SU-DHL-6 (cell line): ENCODE measurements around the gene RFC1.

Experiments used
- H2AFZ ChIP-seq: fragments of 200-600 bp; sonication (generic); 2 replicates; pipeline ENCODE4 v1.6.1; 2014; ENCODE audit warnings: low read depth, mild to moderate bottlenecking, moderate library complexity, mixed read lengths, antibody characterized with exemption, low read length; ENCODE audit not compliant: severe bottlenecking
- H3F3A ChIP-seq: fragments of 200-600 bp; shearing (Covaris generic); 2 replicates; pipeline ENCODE4 v1.6.0; 2016; ENCODE audit warnings: antibody characterized with exemption, mild to moderate bottlenecking; ENCODE audit not compliant: insufficient read depth
- H3K27ac ChIP-seq: fragments of 200-600 bp; sonication (generic); 2 replicates; pipeline ENCODE4 v1.5.1; 2016; ENCODE audit warnings: low read depth, mild to moderate bottlenecking, low read length, moderate library complexity, mixed read lengths
- H3K27me3 ChIP-seq: fragments of 200-600 bp; sonication (generic), shearing (Covaris generic); 2 replicates; pipeline ENCODE4 v1.6.0; 2014; ENCODE audit warnings: mild to moderate bottlenecking, low read length
- H3K36me3 ChIP-seq: fragments of 200-600 bp; sonication (generic); 2 replicates; pipeline ENCODE4 v1.6.1; 2014; ENCODE audit warnings: mild to moderate bottlenecking, low read length, mixed read lengths
- H3K4me2 ChIP-seq: fragments of 300-600, 200-600 bp; shearing (Covaris generic), sonication (generic); 2 replicates; pipeline ENCODE4 v1.6.0; 2014; ENCODE audit warnings: low read length, low read depth, mild to moderate bottlenecking; ENCODE audit not compliant: poor library complexity, severe bottlenecking
- H3K4me3 ChIP-seq: fragments of 200-600 bp; sonication (generic); 2 replicates; pipeline ENCODE4 v1.5.1; 2014; ENCODE audit warnings: antibody characterized with exemption, low read length, mild to moderate bottlenecking, mixed read lengths; ENCODE audit not compliant: insufficient read depth, poor library complexity, severe bottlenecking
- H3K79me2 ChIP-seq: fragments of 200-600 bp; sonication (generic); 2 replicates; pipeline ENCODE4 v1.6.1; 2014; ENCODE audit warnings: mild to moderate bottlenecking, low read length, moderate library complexity; ENCODE audit not compliant: insufficient read depth
- H3K9ac ChIP-seq: fragments of 200-600 bp; sonication (generic); 2 replicates; pipeline ENCODE4 v1.7.0; 2014; ENCODE audit warnings: mild to moderate bottlenecking, low read length
- H3K9me2 ChIP-seq: fragments of 200-600 bp; sonication (generic); replicated peaks from 2 replicates; pipeline ENCODE4 v1.6.1; 2014; ENCODE audit warnings: low read length; ENCODE audit not compliant: insufficient read depth
- H3K9me3 ChIP-seq: fragments of 200-600 bp; sonication (generic); 2 replicates; pipeline ENCODE4 v1.6.1; 2014; ENCODE audit warnings: low read length, mixed read lengths; ENCODE audit not compliant: insufficient read depth
- H4K20me1 ChIP-seq: fragments of 200-600 bp; sonication (generic); 2 replicates; pipeline ENCODE4 v1.6.1; 2014; ENCODE audit warnings: low read depth, mild to moderate bottlenecking, antibody characterized with exemption, low read length, moderate library complexity, mixed read lengths
- CTCF ChIP-seq: fragments of 200-600 bp; sonication (generic); IDR thresholded peaks from one replicate; pipeline ENCODE4 v1.5.1; 2017; ENCODE audit warnings: antibody characterized with exemption, mild to moderate bottlenecking, low read length, moderate library complexity; ENCODE audit not compliant: insufficient read depth, poor library complexity, severe bottlenecking
- EZH2phosphoT487 ChIP-seq: fragments of 200-600 bp; sonication (generic), shearing (Covaris generic); conservative IDR thresholded peaks from 2 replicates; pipeline ENCODE4 v1.6.1; 2018; ENCODE audit warnings: mild to moderate bottlenecking, antibody characterized with exemption, low read length, moderate library complexity, mixed read lengths

The RFC1 gene

GRCh38 chr4:39274503-39274902 is 91.7 kb downstream of the RFC1 start:
- Histone ChIP-seq H3K9ac (no peak overlapping the region), H3K4me2 (no peak overlapping the region), H3F3A (no peaks in the 10 kb centered on the region), H3K9me3 (no peaks in the 10 kb centered on the region), H4K20me1 (no peaks in the 10 kb centered on the region), H2AFZ (no peak overlapping the region), H3K27ac (no peak overlapping the region), H3K79me2 (no peaks in the 10 kb centered on the region), H3K4me3 (no peak overlapping the region), H3K27me3 (no peaks in the 10 kb centered on the region), H3K36me3 (0 out of 2 replicates have a peak, but pooled peaks cover 6% of the 10 kb centered on the region), H3K9me2 (no peaks in the 10 kb centered on the region)
- TF ChIP-seq CTCF (no peak), EZH2phosphoT487 (no peak)

- Histone ChIP-seq H3K27ac (no peak overlapping the region), H3K4me3 (no peak overlapping the region), H3K4me2 (no peak overlapping the region), H2AFZ (no peak overlapping the region), H3K79me2 (no peaks in the 10 kb centered on the region), H3F3A (no peaks in the 10 kb centered on the region), H3K9ac (no peak overlapping the region), H3K9me3 (no peaks in the 10 kb centered on the region), H3K9me2 (no peaks in the 10 kb centered on the region), H3K36me3 (no peaks in the 10 kb centered on the region), H3K27me3 (no peaks in the 10 kb centered on the region), H4K20me1 (no peaks in the 10 kb centered on the region)
- no peak for TF ChIP-seq CTCF
- no peak for TF ChIP-seq EZH2phosphoT487
These were observed 102.3 kb downstream of the RFC1 start for GRCh38 chr4:39263895-39264294.

DNA sequence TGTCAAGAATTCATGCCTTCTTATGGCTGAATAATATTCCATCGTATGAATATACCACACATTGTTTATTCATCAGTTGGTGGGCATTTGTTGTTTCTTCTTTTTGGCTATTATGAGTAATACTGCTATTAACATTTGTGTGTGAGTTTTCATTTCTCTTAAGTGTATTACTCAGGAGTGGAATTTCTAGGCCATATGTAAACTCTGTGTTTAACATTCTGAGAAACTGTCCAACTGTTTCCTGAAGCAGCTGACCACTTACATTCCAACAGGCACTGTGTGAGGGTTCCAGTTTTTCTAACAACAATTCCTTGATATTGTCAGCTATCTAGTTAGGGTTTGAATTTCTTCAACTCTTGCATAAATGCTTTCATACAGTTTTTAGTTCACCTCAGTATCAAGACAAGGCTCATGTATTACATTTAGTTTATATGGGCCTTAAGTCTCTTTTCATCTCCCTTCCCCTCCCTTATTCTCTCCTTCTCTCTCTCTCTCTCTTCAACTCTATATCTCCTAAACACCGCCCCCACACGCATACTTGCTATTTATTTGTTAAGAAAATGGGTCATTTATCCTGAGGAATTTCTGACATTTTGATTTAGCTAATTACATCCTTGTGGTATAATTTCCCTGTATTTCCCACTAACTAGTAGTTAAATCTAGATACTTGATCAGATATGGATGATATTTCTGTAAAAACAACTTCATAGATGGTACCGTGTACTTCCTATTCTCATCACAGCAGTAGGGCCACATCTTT is 106.4 kb downstream of the RFC1 start:
- Histone ChIP-seq H3K9me3 (no peaks in the 10 kb centered on the region), H3F3A (peaks cover 3% of the 10 kb centered on the region; the same call in 1 of the 2 replicates)
- no peak for TF ChIP-seq EZH2phosphoT487
- TF ChIP-seq CTCF = no peak

More for the DNA sequence above, 106.4 kb downstream of the RFC1 start:
- Histone ChIP-seq H4K20me1 (no peaks in the 10 kb centered on the region), H3K9me2 (no peaks in the 10 kb centered on the region), H3K27me3 (no peaks in the 10 kb centered on the region), H3K4me2 (no peak overlapping the region), H3K9ac (no peak overlapping the region), H3K36me3 (0 out of 2 replicates have a peak, but pooled peaks cover under 1% of the 10 kb centered on the region), H2AFZ (no peak overlapping the region), H3K4me3 (no peak overlapping the region), H3K27ac (no peak overlapping the region), H3K79me2 (no peaks in the 10 kb centered on the region)
